SU-DHL-6 (cell line): ENCODE measurements around the gene FAT3.

Experiments
- CTCF ChIP-seq: fragments of 200-600 bp; sonication (generic); IDR thresholded peaks from one replicate; pipeline ENCODE4 v1.5.1; 2017; ENCODE audit warnings: antibody characterized with exemption, mild to moderate bottlenecking, low read length, moderate library complexity; ENCODE audit not compliant: insufficient read depth, poor library complexity, severe bottlenecking
- EZH2phosphoT487 ChIP-seq: fragments of 200-600 bp; sonication (generic), shearing (Covaris generic); conservative IDR thresholded peaks from 2 replicates; pipeline ENCODE4 v1.6.1; 2018; ENCODE audit warnings: mild to moderate bottlenecking, antibody characterized with exemption, low read length, moderate library complexity, mixed read lengths

- TF ChIP-seq CTCF (no peak), EZH2phosphoT487 (no peak)
Observed at GRCh38 chr11:92199991-92200390, 24.6 kb upstream of the FAT3 start.
